Left lung (tissue), 10 donors: Measurements from ENCODE around the gene EPC2. TPM values are rescaled to one million over a fixed set of nuclear protein-coding genes. Genes with fewer than 3 reads are reported as not detected.
"Not testable (repeated sequence)": the region's sequence is repeated elsewhere in the genome, so short reads cannot be mapped to it uniquely, and the experiment has no call there.

ENCODE experiments used
- ATAC-seq: fragments of 200-7000 bp; cut with Tn5 transposase; one replicate; pipeline ENCODE4 v1.9.1; 2020; ENCODE audit warnings: moderate library complexity
- DNase-seq, 4 donors: peaks; one replicate each; pipeline ENCODE4 v3.0.0-alpha.2; 2013 to 2020
- H3K27ac ChIP-seq, 2 donors: fragments of 200-600 bp; sonication (generic) in 1 of 2; one replicate each; pipeline versions ENCODE4 v1.5.0 to v1.8.0; 2020 to 2021
- H3K27me3 ChIP-seq, 2 donors: fragments of 200-600 bp; sonication (generic) in 1 of 2; one replicate each; pipeline versions ENCODE4 v1.5.0 to v1.8.0; 2020 to 2021
- H3K36me3 ChIP-seq, 2 donors: fragments of 200-600 bp; sonication (generic) in 1 of 2; one replicate each; pipeline versions ENCODE4 v1.5.0 to v1.8.0; 2020 to 2021
- H3K4me1 ChIP-seq, 2 donors: fragments of 200-600 bp; one replicate each; pipeline ENCODE4 v1.8.0; 2021
- H3K4me3 ChIP-seq, 2 donors: fragments of 200-600 bp; sonication (generic) in 1 of 2; one replicate each; pipeline versions ENCODE4 v1.5.0 to v1.8.0; 2020 to 2021; ENCODE audit warnings: mild to moderate bottlenecking in 1 of 2
- H3K9me3 ChIP-seq, 2 donors: fragments of 200-600 bp; sonication (generic) in 1 of 2; one replicate each; pipeline versions ENCODE4 v1.5.0 to v1.8.0; 2020 to 2021
- intact Hi-C, 2 donors: fragments of 100-400 bp; cut with DNase I; formaldehyde crosslinking; loops; one replicate each; pipeline versions ENCODE4 v1.11.2 to v1.14.2; 2022
- polyA plus RNA-seq, 6 donors: library from polyadenylated mRNA; unstranded; fragments of 120-200 nt; gene quantifications; one replicate each; pipeline ENCODE4 v1.2.1, GENCODE V29; 2013; ENCODE audit not compliant: insufficient read length in 6 of 6
- total RNA-seq, 2 donors: library from RNA; stranded (reverse); fragmentation: NEBNext Ultra II Directional; extraction: Animal tissue kit (Norgen Biotek cat#: 25700); gene quantifications; one replicate each; pipeline ENCODE4 v1.2.1, GENCODE V29; 2021
- TF ChIP-seq, protein P1 (sequence below), 2 donors: fragments of 200-600 bp; sonication (generic) in 1 of 2; IDR thresholded peaks; one replicate each; pipeline versions ENCODE4 v1.5.0 to v1.8.0; 2021; ENCODE audit warnings: antibody characterized with exemption in 2 of 2
- donor health status: DM: no; HTN: yes; CAD: no.
- donor health status: DM: no; HTN: no; CAD: no.

The EPC2 gene
- total and polyA plus RNA-seq, 8 donors: 28.7 to 65.5 (median 60.6) TPM

- H3K27me3 ChIP-seq: no peaks in the 10 kb centered on the region
- peaks cover 0 to 3% of the 10 kb centered on the region in 2 donors for H3K4me1 ChIP-seq
- no peaks in the 10 kb centered on the region for H3K36me3 ChIP-seq
- no peak for DNase-seq
- intact Hi-C loops: no loop called here
- no peaks in the 10 kb centered on the region for H3K9me3 ChIP-seq
- no peak overlapping the region for H3K4me3 ChIP-seq
- ATAC-seq: peak; percentile 32
- H3K27ac ChIP-seq: no peak overlapping the region
- TF ChIP-seq, protein P1, sequence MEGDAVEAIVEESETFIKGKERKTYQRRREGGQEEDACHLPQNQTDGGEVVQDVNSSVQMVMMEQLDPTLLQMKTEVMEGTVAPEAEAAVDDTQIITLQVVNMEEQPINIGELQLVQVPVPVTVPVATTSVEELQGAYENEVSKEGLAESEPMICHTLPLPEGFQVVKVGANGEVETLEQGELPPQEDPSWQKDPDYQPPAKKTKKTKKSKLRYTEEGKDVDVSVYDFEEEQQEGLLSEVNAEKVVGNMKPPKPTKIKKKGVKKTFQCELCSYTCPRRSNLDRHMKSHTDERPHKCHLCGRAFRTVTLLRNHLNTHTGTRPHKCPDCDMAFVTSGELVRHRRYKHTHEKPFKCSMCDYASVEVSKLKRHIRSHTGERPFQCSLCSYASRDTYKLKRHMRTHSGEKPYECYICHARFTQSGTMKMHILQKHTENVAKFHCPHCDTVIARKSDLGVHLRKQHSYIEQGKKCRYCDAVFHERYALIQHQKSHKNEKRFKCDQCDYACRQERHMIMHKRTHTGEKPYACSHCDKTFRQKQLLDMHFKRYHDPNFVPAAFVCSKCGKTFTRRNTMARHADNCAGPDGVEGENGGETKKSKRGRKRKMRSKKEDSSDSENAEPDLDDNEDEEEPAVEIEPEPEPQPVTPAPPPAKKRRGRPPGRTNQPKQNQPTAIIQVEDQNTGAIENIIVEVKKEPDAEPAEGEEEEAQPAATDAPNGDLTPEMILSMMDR (IDR thresholded peaks at IDR 0.05): no peak
These were observed 35.9 kb downstream of the EPC2 start for GRCh38 chr2:148680462-148680861.

- H3K4me3 ChIP-seq: no peak overlapping the region
- no peak for DNase-seq
- ATAC-seq: no peak
- intact Hi-C loops: no loop called here
- H3K27ac ChIP-seq: no peak overlapping the region
- TF ChIP-seq, protein P1 (IDR thresholded peaks at IDR 0.05): no peak
- no peaks in the 10 kb centered on the region for H3K9me3 ChIP-seq
- H3K36me3 ChIP-seq: no peaks in the 10 kb centered on the region
- no peaks in the 10 kb centered on the region for H3K27me3 ChIP-seq
- no peaks in the 10 kb centered on the region for H3K4me1 ChIP-seq
These were observed 36.9 kb downstream of the EPC2 start for GRCh38 chr2:148681443-148681842.

GRCh38 chr2:148681862-148682261, 37.3 kb downstream of the EPC2 start:
- H3K36me3 ChIP-seq, H3K27ac ChIP-seq, DNase-seq, intact Hi-C loops, H3K4me1 ChIP-seq, ATAC-seq, H3K4me3 ChIP-seq, H3K27me3 ChIP-seq, H3K9me3 ChIP-seq: not testable (repeated sequence)

DNA sequence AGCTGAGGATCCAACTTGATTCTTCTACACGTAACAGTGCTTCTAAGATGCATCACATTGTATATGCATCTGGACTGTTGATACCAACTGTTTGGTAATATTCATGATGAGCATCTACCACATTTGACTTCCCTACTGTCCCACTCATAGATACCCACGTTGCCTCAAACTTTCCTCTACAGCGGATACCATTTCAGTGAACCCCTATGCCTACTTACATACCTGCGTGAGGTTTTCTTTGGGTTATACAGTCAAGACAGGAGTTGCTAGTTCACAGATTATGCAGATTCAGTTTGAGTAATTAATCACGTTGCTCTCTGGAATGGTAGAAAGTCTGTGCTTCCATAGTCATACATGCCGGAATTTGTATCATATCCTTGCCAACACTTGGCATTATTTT, 40.0 kb downstream of the EPC2 start:
- no peak overlapping the region for H3K4me3 ChIP-seq
- TF ChIP-seq, protein P1 (IDR thresholded peaks at IDR 0.05): no peak
- H3K4me1 ChIP-seq: no peaks in the 10 kb centered on the region
- H3K36me3 ChIP-seq: no peaks in the 10 kb centered on the region
- DNase-seq (no peak), ATAC-seq (no peak)
- no peaks in the 10 kb centered on the region for H3K9me3 ChIP-seq
- intact Hi-C loops: no loop called here
- H3K27me3 ChIP-seq: no peaks in the 10 kb centered on the region
- no peak overlapping the region for H3K27ac ChIP-seq

DNA sequence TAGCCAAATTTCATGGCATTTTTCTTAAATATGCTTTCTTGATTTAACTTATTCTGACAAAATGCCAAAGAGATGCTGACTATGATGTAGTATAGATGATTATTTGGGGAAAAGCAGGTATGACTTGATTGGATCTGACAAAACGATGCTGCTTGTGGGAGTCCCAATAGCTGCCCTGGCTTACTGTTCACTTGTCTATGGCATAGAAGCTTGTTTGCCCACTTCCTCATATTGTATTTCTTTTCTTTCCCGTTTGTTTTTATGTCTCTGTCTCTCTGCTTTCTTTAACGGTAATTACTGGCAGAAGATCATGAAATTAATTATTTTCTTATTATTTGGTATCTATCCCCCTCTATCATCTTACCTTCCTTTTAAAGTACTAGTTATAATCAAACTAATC, 43.0 kb downstream of the EPC2 start:
- no peaks in the 10 kb centered on the region for H3K4me1 ChIP-seq
- intact Hi-C loops: no loop called here
- no peak for ATAC-seq
- TF ChIP-seq, protein P1 (IDR thresholded peaks at IDR 0.05): no peak
- DNase-seq: no peak
- H3K9me3 ChIP-seq: no peaks in the 10 kb centered on the region
- no peak overlapping the region for H3K27ac ChIP-seq
- H3K27me3 ChIP-seq: no peaks in the 10 kb centered on the region
- no peak overlapping the region for H3K4me3 ChIP-seq
- H3K36me3 ChIP-seq: peaks cover 0 to 20% of the 10 kb centered on the region in 2 donors

DNA sequence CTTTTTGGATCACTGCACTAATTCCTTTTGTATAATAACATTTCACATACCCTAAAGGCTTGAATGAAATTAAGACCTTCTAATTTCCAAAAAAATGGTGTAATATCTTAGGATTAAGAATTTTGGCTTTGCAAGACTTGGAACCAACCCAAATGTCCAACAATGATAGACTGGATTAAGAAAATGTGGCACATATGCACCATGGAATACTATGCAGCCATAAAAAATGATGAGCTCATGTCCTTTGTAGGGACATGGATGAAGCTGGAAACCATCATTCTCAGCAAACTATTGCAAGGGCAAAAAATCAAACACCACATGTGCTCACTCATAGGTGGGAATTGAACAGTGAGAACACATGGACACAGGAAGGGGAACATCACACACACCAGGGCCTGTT, 43.5 kb downstream of the EPC2 start:
- H3K27me3 ChIP-seq, H3K9me3 ChIP-seq, H3K4me3 ChIP-seq, ATAC-seq, intact Hi-C loops, H3K27ac ChIP-seq, DNase-seq, H3K4me1 ChIP-seq: not testable (repeated sequence)
- H3K36me3 ChIP-seq: peaks cover 0 to 24% of the 10 kb centered on the region in 2 donors
